Calu3 (cell line): ENCODE data around the gene FAM114A1. TPM values are rescaled to one million over a fixed set of nuclear protein-coding genes. Genes with fewer than 3 reads are reported as not detected.

ENCODE experiments used
- BruUV-seq: library from RNA; stranded (reverse); fragments of 400-500 nt; replicated peaks from 2 replicates; lab custom pipeline; 2021; lab: Mats Ljungman, UMichigan
- CTCF ChIA-PET: fragments of 300-600 bp; sonication (Branson Sonifier 250); formaldehyde crosslinking; loops from one replicate; lab custom pipeline; 2022; ENCODE audit warnings: antibody characterized with exemption; lab: Charles Lee
- DNase-seq: peaks from one replicate; pipeline ENCODE4 v3.0.0; 2022
- H3K27ac Mint-ChIP-seq: one replicate; pipeline ENCODE4 v1.8.0; 2022; ENCODE audit warnings: mixed read lengths; ENCODE audit not compliant: unreplicated experiment
- H3K27me3 Mint-ChIP-seq: one replicate; pipeline ENCODE4 v1.8.0; 2022; ENCODE audit warnings: mixed read lengths; ENCODE audit not compliant: unreplicated experiment
- H3K36me3 Mint-ChIP-seq: one replicate; pipeline ENCODE4 v1.8.0; 2022; ENCODE audit warnings: mild to moderate bottlenecking, moderate library complexity, mixed read lengths; ENCODE audit not compliant: insufficient read depth, unreplicated experiment
- H3K4me1 Mint-ChIP-seq: one replicate; pipeline ENCODE4 v1.8.0; 2022; ENCODE audit warnings: mild to moderate bottlenecking, low read depth, mixed read lengths; ENCODE audit not compliant: unreplicated experiment
- H3K4me3 Mint-ChIP-seq: one replicate; pipeline ENCODE4 v1.8.0; 2022; ENCODE audit warnings: mild to moderate bottlenecking, low read depth, moderate library complexity, mixed read lengths; ENCODE audit not compliant: unreplicated experiment
- H3K9me3 Mint-ChIP-seq: one replicate; pipeline ENCODE4 v1.8.0; 2022; ENCODE audit warnings: low read depth, mixed read lengths; ENCODE audit not compliant: unreplicated experiment
- CTCF ChIP-seq: fragments of 200-600 bp; IDR thresholded peaks from one replicate; pipeline ENCODE4 v1.8.0; 2022; ENCODE audit warnings: antibody characterized with exemption; ENCODE audit not compliant: unreplicated experiment
- intact Hi-C: fragments of 100-400 bp; cut with micrococcal nuclease; formaldehyde crosslinking; loops from one replicate; pipeline ENCODE4 v1.10.0; 2022; ENCODE audit not compliant: unreplicated experiment
- total RNA-seq: library from RNA; stranded (reverse); gene quantifications from 2 replicates; pipeline ENCODE4 v1.2.3, GENCODE V29; 2022

Gene FAM114A1
- total RNA-seq, 1 experiment from 2014 or later: 22.1 TPM

GRCh38 chr4:38876636-38877035 is 9.0 kb downstream of the FAM114A1 start:
- Mint-ChIP-seq H3K27me3 (no peaks in the 10 kb centered on the region), H3K36me3 (no peaks in the 10 kb centered on the region), H3K4me1 (peaks cover 10% of the 10 kb centered on the region), H3K9me3 (no peaks in the 10 kb centered on the region), H3K4me3 (no peak overlapping the region), H3K27ac (no peak overlapping the region)
- BruUV-seq: no TSS peak
- CTCF ChIA-PET: no interaction called here
- intact Hi-C loops: no loop called here
- DNase-seq: no peak
- no peak for TF ChIP-seq CTCF

GRCh38 chr4:38884254-38884653 is 16.6 kb downstream of the FAM114A1 start:
- BruUV-seq: no TSS peak
- no peak overlapping the region for H3K4me3 Mint-ChIP-seq
- H3K4me1 Mint-ChIP-seq: peaks cover 8% of the 10 kb centered on the region
- peaks cover 2% of the 10 kb centered on the region for H3K36me3 Mint-ChIP-seq
- H3K27ac Mint-ChIP-seq: no peak overlapping the region
- CTCF ChIA-PET: no interaction called here
- TF ChIP-seq CTCF: no peak
- intact Hi-C loops: no loop called here
- H3K27me3 Mint-ChIP-seq: no peaks in the 10 kb centered on the region
- no peak for DNase-seq
- H3K9me3 Mint-ChIP-seq: no peaks in the 10 kb centered on the region

GRCh38 chr4:38889143-38889542 is 21.5 kb downstream of the FAM114A1 start:
- intact Hi-C loops: no loop called here
- H3K4me1 Mint-ChIP-seq: peaks cover 8% of the 10 kb centered on the region

GRCh38 chr4:38891051-38891983 is 23.7 kb downstream of the FAM114A1 start:
- no peak for DNase-seq
- CTCF ChIA-PET: interaction anchor here (0.5 kb wide), 1 partner anchor 227 kb away, joined by 3 read pairs; no protein-coding TSS in a partner anchor
- Mint-ChIP-seq H3K27me3 (no peaks in the 10 kb centered on the region), H3K36me3 (peaks cover 6% of the 10 kb centered on the region), H3K27ac (no peak overlapping the region), H3K4me1 (peaks cover 8% of the 10 kb centered on the region), H3K9me3 (no peaks in the 10 kb centered on the region), H3K4me3 (no peak overlapping the region)
- no TSS peak for BruUV-seq
- intact Hi-C loops: no loop called here
- no peak for TF ChIP-seq CTCF

More at GRCh38 chr4:38889143-38889542, 21.5 kb downstream of the FAM114A1 start:
- no peak for DNase-seq
- no peak for TF ChIP-seq CTCF
- Mint-ChIP-seq H3K9me3 (no peaks in the 10 kb centered on the region), H3K36me3 (peaks cover 6% of the 10 kb centered on the region), H3K27me3 (no peaks in the 10 kb centered on the region), H3K4me3 (peak overlapping the region; percentile 36), H3K27ac (peak overlapping the region; percentile 79)
- BruUV-seq: no TSS peak
- CTCF ChIA-PET: interaction anchor here (0.7 to 1.5 kb wide), 3 partner anchors 13 to 246 kb away, joined by 3 to 7 read pairs (median 3); no protein-coding TSS in a partner anchor
